OCI-LY1 (cell line): Measurements from ENCODE around the gene GPR42.

ENCODE experiments used
- EZH2 ChIP-seq: fragments of 200-600 bp; sonication (generic), shearing (Covaris generic); IDR thresholded peaks from 2 replicates; pipeline ENCODE4 v1.8.0; 2017; ENCODE audit warnings: borderline replicate concordance, mixed run types, mild to moderate bottlenecking, antibody characterized with exemption, low read length, moderate library complexity, mixed read lengths
- TF ChIP-seq, protein P1 (sequence below): fragments of 200-600 bp; sonication (generic), shearing (Covaris generic); IDR thresholded peaks from 2 replicates; pipeline ENCODE4 v1.5.1; 2017; ENCODE audit warnings: mild to moderate bottlenecking, antibody characterized with exemption, low read length, moderate library complexity, mixed read lengths

DNA sequence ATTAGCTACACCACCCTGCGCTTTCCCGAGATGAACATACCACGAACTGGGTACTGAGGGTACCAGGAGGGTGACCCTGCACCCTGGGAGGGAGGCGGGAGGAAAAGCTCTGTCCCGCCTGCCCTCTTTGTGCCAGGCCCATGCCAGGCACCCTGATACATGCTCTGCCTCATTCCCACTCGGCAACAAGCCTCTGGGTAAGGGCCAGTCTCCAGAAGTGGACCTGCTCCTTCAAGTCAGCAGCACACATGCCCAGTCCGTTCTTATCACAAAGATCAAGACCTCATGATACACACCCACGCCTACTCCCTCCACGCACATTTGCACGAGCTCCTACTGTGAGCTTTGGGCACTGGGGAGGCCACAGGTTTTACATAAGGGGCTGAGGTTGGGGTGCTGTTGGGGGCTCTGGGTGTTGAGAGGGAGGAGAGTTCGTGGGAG is 25.2 kb upstream of the GPR42 start:
- TF ChIP-seq, protein P1, sequence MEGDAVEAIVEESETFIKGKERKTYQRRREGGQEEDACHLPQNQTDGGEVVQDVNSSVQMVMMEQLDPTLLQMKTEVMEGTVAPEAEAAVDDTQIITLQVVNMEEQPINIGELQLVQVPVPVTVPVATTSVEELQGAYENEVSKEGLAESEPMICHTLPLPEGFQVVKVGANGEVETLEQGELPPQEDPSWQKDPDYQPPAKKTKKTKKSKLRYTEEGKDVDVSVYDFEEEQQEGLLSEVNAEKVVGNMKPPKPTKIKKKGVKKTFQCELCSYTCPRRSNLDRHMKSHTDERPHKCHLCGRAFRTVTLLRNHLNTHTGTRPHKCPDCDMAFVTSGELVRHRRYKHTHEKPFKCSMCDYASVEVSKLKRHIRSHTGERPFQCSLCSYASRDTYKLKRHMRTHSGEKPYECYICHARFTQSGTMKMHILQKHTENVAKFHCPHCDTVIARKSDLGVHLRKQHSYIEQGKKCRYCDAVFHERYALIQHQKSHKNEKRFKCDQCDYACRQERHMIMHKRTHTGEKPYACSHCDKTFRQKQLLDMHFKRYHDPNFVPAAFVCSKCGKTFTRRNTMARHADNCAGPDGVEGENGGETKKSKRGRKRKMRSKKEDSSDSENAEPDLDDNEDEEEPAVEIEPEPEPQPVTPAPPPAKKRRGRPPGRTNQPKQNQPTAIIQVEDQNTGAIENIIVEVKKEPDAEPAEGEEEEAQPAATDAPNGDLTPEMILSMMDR, result no peak
- no peak for TF ChIP-seq EZH2
